ENCODE data around the gene RNU7-1. TPM values are rescaled to one million over a fixed set of nuclear protein-coding genes. Genes with fewer than 3 reads are reported as not detected.

Gene RNU7-1
- total and polyA plus RNA-seq, 2 experiments from 2014 or later = not detected

DNA sequence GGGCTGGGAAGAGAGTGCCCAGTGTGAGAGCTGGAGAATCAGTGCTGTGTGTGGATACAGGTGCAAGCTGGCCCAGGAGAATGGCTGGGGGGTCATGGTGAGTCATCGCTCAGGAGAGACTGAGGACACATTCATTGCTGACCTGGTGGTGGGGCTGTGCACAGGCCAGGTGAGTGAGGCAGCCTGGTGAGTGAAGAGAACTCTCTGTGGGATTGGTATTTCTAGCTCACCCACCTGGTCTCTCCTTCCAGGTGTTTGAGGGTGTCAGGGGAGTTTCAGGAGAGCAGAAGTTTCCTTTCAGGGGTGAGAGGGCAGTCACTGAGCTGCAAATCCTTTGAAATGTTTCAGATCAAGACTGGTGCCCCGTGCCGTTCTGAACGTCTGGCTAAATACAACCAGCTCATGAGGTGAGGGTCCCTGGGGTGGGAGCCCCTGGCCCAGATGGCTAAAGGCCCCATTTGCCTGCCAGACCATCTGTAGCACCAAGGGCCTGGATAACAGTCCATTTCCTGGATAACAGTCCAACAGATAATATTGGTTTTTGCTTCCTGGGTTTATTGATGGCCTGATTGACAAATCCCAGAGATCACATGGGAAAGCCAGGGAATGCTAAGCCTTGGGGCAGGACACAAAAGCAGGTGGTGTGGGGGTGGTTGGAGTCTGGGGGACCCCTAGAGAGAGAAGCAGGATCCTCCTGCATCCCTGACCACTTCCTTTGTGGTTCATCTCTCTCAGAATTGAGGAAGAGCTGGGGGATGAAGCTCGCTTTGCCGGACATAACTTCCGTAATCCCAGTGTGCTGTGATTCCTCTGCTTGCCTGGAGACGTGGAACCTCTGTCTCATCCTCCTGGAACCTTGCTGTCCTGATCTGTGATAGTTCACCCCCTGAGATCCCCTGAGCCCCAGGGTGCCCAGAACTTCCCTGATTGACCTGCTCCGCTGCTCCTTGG is 21.3 kb upstream of the RNU7-1 start:
- peaks cover 29% of the 10 kb centered on the region for H3K4me1 ChIP-seq (ENCODE audit: insufficient read depth)
- no peak for DNase-seq
- H4K20me1 ChIP-seq (ENCODE audit: insufficient read depth) = no peaks in the 10 kb centered on the region
- no peak overlapping the region for H3K4me2 ChIP-seq (ENCODE audit: unreplicated experiment)
- H3K27ac ChIP-seq = no peak overlapping the region
- H3K36me3 ChIP-seq (ENCODE audit: low read depth) = no peaks in the 10 kb centered on the region
- 76 to 78% methylated on average over 9 of the region's 9 CpGs for WGBS, 2 experiments (ENCODE audit: low coverage in 1 of 2, low lambda C conversion rate in 2 of 2, missing lambda C conversion rate in 2 of 2)
- H3K27me3 ChIP-seq (replicated peaks; ENCODE audit: insufficient read depth) = no peaks in the 10 kb centered on the region
- no peak overlapping the region for H3K4me3 ChIP-seq
- no peak overlapping the region for H2AFZ ChIP-seq
- no peak for TF ChIP-seq EZH2 (IDR thresholded peaks at IDR 0.05; ENCODE audit: insufficient read depth, poor library complexity, severe bottlenecking)
- no peak for TF ChIP-seq EZH2phosphoT487 (IDR thresholded peaks at IDR 0.05; ENCODE audit: insufficient read depth, low read depth)
- no peak overlapping the region for H3K9ac ChIP-seq
- H3K79me2 ChIP-seq (ENCODE audit: insufficient read depth) = peaks cover 6% of the 10 kb centered on the region
- H3K9me3 ChIP-seq (ENCODE audit: low read depth) = no peaks in the 10 kb centered on the region
- in situ Hi-C loops (cut with MboI) = no loop called here
- peaks cover 35% of the 10 kb centered on the region for H3F3A ChIP-seq (ENCODE audit: insufficient read depth)
- no peaks in the 10 kb centered on the region for H3K9me2 ChIP-seq (ENCODE audit: insufficient read depth)

DNA sequence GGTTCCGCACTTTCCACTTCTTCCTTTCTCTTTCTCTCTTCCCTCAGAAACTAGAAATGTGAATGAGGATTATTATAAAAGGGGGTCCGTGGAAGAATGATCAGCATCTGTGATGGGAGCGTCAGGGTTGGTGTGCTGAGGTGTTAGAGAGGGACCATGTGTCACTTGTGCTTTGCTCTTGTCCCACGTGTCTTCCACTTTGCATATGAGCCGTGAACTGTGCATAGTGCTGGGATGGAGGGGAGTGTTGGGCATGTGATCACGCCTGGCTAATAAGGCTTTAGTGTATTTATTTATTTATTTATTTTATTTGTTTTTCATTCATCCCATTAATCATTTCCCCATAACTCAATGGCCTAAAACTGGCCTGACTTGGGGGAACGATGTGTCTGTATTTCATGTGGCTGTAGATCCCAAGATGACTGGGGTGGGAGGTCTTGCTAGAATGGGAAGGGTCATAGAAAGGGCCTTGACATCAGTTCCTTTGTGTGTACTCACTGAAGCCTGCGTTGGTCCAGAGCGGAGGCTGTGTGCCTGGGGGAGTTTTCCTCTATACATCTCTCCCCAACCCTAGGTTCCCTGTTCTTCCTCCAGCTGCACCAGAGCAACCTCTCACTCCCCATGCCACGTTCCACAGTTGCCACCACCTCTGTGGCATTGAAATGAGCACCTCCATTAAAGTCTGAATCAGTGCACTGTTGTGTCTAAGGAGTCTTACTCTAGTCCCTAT is 20.4 kb upstream of the RNU7-1 start:
- no peaks in the 10 kb centered on the region for H3K9me2 ChIP-seq (ENCODE audit: insufficient read depth)

DNA sequence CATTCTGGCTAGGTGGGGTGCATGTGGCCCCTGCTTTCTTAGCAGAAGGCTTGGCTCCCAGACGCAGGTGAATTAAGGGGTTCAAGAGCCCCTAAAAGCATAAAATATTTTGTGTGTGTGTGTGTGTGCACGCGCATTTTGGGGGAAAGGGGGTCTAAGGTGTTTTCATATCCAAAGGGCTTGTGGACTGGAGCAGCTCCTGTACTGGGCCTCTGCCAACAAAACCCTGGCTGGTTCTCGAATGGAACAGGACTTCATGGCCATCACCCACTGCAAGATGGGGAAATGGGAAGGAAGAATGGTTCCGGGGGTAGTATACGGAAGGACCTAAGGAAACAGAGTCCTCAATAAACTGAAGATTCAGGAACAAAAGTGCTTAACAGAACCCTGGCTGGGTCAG is 19.8 kb upstream of the RNU7-1 start:
- no peaks in the 10 kb centered on the region for H3K9me2 ChIP-seq (ENCODE audit: insufficient read depth)
- no peak for DNase-seq
- H3K9me3 ChIP-seq (ENCODE audit: low read depth) = no peaks in the 10 kb centered on the region
- 0 out of 2 replicates have a peak overlapping the region, but pooled peaks have one; percentile 91 for H3K9ac ChIP-seq
- H3F3A ChIP-seq (ENCODE audit: insufficient read depth) = peaks cover 35% of the 10 kb centered on the region
- H3K27ac ChIP-seq = no peak overlapping the region
- H3K79me2 ChIP-seq (ENCODE audit: insufficient read depth) = peaks cover 18% of the 10 kb centered on the region
- peaks cover 29% of the 10 kb centered on the region for H3K4me1 ChIP-seq (ENCODE audit: insufficient read depth)
- no peak overlapping the region for H3K4me2 ChIP-seq (ENCODE audit: unreplicated experiment)
- 40 to 42% methylated on average over 6 of the region's 6 CpGs for WGBS, 2 experiments (ENCODE audit: low coverage in 1 of 2, low lambda C conversion rate in 2 of 2, missing lambda C conversion rate in 2 of 2)
- H4K20me1 ChIP-seq (ENCODE audit: insufficient read depth) = no peaks in the 10 kb centered on the region
- H3K4me3 ChIP-seq = no peak overlapping the region
- in situ Hi-C loops (cut with MboI) = no loop called here
- TF ChIP-seq EZH2phosphoT487 (IDR thresholded peaks at IDR 0.05; ENCODE audit: insufficient read depth, low read depth) = no peak
- no peak for TF ChIP-seq EZH2 (IDR thresholded peaks at IDR 0.05; ENCODE audit: insufficient read depth, poor library complexity, severe bottlenecking)
- H2AFZ ChIP-seq = peak overlapping the region; percentile 14; the same call in 1 of the 2 replicates
- no peaks in the 10 kb centered on the region for H3K27me3 ChIP-seq (replicated peaks; ENCODE audit: insufficient read depth)
- H3K36me3 ChIP-seq (ENCODE audit: low read depth) = no peaks in the 10 kb centered on the region

More for the DNA sequence above, 20.4 kb upstream of the RNU7-1 start:
- no peak overlapping the region for H3K4me2 ChIP-seq (ENCODE audit: unreplicated experiment)
- 68 to 70% methylated on average over 10 of the region's 10 CpGs for WGBS, 2 experiments (ENCODE audit: low coverage in 1 of 2, low lambda C conversion rate in 2 of 2, missing lambda C conversion rate in 2 of 2)
- H3K27ac ChIP-seq = no peak overlapping the region
- H3K4me1 ChIP-seq (ENCODE audit: insufficient read depth) = peaks cover 29% of the 10 kb centered on the region
- no peaks in the 10 kb centered on the region for H3K27me3 ChIP-seq (replicated peaks; ENCODE audit: insufficient read depth)
- H2AFZ ChIP-seq = no peak overlapping the region
- H3K79me2 ChIP-seq (ENCODE audit: insufficient read depth) = peaks cover 11% of the 10 kb centered on the region
- no peaks in the 10 kb centered on the region for H3K36me3 ChIP-seq (ENCODE audit: low read depth)
- in situ Hi-C loops (cut with MboI) = no loop called here
- H4K20me1 ChIP-seq (ENCODE audit: insufficient read depth) = no peaks in the 10 kb centered on the region
- no peaks in the 10 kb centered on the region for H3K9me3 ChIP-seq (ENCODE audit: low read depth)
- TF ChIP-seq EZH2phosphoT487 (IDR thresholded peaks at IDR 0.05; ENCODE audit: insufficient read depth, low read depth) (no peak), EZH2 (IDR thresholded peaks at IDR 0.05; ENCODE audit: insufficient read depth, poor library complexity, severe bottlenecking) (no peak)
- H3K4me3 ChIP-seq = no peak overlapping the region
- H3K9ac ChIP-seq = no peak overlapping the region
- peaks cover 35% of the 10 kb centered on the region for H3F3A ChIP-seq (ENCODE audit: insufficient read depth)
- DNase-seq = no peak

DNA sequence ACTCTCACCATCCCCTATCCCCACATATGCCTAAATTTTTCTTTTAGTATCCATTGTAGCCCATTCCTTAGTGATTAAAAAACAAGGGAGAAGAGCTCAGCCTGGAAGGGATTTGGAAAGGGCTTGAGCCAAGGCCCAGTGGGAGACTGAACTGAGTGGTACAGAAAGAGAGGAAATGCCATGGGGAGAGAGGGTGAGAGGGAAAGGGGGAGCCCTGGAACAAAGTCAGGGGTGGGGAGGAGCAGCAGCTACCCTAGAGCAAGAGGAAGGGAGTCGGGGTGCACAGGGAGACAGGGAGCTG is 18.4 kb upstream of the RNU7-1 start:
- Histone ChIP-seq H3K9me3 (ENCODE audit: low read depth) (no peaks in the 10 kb centered on the region), H4K20me1 (ENCODE audit: insufficient read depth) (no peaks in the 10 kb centered on the region), H3K4me3 (peak overlapping the region; percentile 58; the same call in 1 of the 2 replicates), H3F3A (ENCODE audit: insufficient read depth) (peaks cover 35% of the 10 kb centered on the region), H3K27me3 (replicated peaks; ENCODE audit: insufficient read depth) (no peaks in the 10 kb centered on the region), H3K4me2 (ENCODE audit: unreplicated experiment) (peak overlapping the region; percentile 99), H3K27ac (peak overlapping the region; percentile 85), H3K9ac (peak overlapping the region; percentile 91), H3K79me2 (ENCODE audit: insufficient read depth) (peaks cover 31% of the 10 kb centered on the region), H2AFZ (peak overlapping the region; percentile 86), H3K9me2 (ENCODE audit: insufficient read depth) (no peaks in the 10 kb centered on the region), H3K4me1 (ENCODE audit: insufficient read depth) (peaks cover 37% of the 10 kb centered on the region), H3K36me3 (ENCODE audit: low read depth) (no peaks in the 10 kb centered on the region)
- whole genome bisulfite sequencing, 2 experiments (ENCODE audit: low coverage in 1 of 2, low lambda C conversion rate in 2 of 2, missing lambda C conversion rate in 2 of 2) = 0% methylated on average over 1 of the region's 1 CpG; no CpG with 5 or more reads in 1 of the 2 experiments
- no peak for DNase-seq
- TF ChIP-seq EZH2 (IDR thresholded peaks at IDR 0.05; ENCODE audit: insufficient read depth, poor library complexity, severe bottlenecking) (no peak), EZH2phosphoT487 (IDR thresholded peaks at IDR 0.05; ENCODE audit: insufficient read depth, low read depth) (no peak)
- in situ Hi-C loops (cut with MboI) = no loop called here
